HG03571 (cell line): ENCODE results near the gene TULP1.

Source experiments
- ATAC-seq: cut with Tn5 transposase; IDR thresholded peaks from one replicate; pipeline ENCODE4 v1.9.1; 2021; ENCODE audit not compliant: unreplicated experiment

Gene TULP1

DNA sequence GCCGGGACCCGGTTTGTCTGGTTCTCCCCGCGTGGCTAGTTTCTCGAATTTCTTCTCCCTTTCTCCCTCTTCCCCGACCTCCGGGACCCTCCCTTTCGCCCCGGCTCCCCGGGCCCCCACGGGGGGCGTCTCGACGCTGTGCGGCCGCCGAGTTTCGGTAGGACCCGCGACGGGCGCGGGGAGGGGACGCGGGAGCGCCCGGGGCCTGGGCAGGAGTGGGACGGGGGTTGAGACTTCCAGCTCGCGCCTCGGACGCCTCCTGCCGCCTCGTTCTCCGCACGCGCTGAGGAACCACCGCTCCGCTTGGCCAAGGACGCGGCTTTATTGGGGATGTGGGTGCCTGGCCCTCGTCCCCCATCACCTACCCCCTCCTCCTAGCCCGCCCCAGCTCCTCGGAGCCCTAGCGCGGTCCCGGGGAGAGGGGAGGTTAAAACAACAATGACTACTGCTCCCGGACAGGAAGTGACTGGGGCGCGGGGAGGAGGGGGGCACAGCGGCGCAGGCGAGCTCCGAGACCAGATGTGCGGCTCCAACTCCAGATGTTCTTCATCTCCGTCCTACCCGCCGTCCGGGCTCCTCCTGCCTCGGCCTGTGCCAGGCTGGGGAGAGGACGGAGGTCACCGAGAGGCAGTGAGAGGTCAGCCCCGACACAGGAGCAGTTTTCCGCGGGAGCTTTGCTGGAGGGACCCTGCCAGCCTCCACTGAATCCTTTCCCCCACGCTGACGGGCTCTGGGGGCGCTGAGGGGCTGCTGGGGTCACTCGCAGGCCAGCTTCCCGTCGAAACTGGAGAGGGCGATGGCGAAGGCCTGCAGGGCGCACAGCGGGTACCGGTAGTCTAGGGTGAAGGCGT is 14.9 kb downstream of the TULP1 start:
- no peak for ATAC-seq

- no peak for ATAC-seq
Measured at GRCh38 chr6:35496841-35497570, 15.7 kb downstream of the TULP1 start, which contains the start of gene TEAD3. TEAD3 (minus strand) TSS chr6:35497079.

- ATAC-seq, result no peak
Measured at GRCh38 chr6:35496036-35496840, 16.5 kb downstream of the TULP1 start.

- no peak for ATAC-seq
Measured at GRCh38 chr6:35495258-35496035, 17.2 kb downstream of the TULP1 start.

- ATAC-seq, result no peak
Measured at GRCh38 chr6:35494161-35494563, 18.5 kb downstream of the TULP1 start.

DNA sequence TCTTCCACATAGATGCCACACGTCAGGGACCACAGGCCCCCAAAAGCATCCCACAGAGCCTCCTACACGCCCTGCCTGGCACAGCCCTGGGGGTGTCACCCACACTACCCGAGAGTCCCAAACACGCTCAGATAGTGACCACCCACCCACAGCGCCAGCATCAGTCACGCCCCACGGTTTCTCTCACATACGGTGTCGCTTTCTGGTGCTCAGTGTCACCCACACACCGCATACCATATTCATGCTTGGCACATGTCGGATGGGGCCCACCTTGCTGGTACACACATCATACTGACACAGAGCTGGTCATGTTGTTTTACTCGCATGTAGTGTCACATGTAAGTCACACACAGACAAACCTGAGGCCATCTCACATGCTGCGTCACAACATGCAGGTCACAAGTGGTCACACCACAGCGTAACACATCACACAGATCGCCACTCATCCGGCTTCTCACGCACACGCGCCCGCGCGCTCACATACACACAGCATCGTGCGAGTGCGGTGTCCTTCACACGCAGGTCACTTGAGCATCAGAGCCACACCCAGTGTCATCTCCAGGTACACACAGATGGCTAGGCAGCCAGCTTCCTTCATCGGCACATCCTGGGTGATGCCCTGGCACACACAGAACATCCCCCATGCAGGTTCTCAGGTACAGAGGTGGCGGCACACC is 19.3 kb downstream of the TULP1 start:
- ATAC-seq, result no peak

DNA sequence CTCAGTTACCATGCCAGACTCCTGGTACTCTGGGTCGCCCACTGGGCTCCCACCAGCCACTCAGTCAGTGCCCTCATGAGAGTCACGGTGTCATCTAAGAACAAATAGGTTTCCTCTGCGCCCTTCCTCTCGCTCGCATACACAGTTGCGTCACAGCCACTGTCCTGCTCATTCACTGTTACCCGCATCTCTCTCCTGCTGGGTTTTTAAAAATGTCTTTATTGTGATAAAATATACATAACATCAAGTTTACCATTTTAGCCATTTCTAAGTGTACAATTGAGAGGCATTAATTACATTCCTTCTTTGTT is 19.8 kb downstream of the TULP1 start:
- ATAC-seq, result no peak

GRCh38 chr6:35492258-35492973 is 20.3 kb downstream of the TULP1 start:
- no peak for ATAC-seq

DNA sequence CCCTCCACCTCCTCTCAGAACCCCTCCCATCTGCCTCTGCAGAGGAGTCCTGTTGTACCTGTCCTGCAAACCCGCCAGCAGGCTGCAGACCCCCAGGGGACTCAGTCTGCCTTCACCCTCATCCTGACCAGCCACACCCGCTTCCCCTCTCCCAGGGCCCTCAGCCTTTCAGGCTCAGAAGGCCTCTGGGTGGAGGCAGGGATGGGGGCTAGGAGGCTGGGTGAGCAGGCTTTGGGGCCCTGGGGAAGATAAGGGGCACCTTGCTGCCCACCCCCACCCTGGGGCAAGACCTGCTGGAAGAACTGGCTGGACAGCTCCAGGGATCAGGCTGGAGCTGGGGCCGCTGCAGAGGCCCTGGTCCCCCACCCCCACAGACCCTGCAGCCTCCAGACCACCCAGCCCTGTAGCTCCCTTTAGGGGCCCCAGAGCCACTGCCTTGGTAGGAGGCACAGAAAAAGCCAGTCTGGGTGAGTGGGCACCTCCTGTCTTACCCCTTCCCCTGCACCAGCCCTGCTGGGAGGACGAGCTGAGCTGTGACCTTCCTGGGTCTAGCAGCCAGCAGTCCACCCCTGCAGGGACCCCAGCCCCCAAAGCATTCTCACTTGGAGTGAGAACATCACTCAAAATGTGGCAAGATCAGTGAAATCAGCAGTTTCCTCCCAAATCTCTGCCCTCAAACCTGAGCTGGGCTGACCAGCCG is 21.0 kb downstream of the TULP1 start:
- no peak for ATAC-seq

- no peak for ATAC-seq
Measured at GRCh38 chr6:35490821-35491557, 21.7 kb downstream of the TULP1 start.

DNA sequence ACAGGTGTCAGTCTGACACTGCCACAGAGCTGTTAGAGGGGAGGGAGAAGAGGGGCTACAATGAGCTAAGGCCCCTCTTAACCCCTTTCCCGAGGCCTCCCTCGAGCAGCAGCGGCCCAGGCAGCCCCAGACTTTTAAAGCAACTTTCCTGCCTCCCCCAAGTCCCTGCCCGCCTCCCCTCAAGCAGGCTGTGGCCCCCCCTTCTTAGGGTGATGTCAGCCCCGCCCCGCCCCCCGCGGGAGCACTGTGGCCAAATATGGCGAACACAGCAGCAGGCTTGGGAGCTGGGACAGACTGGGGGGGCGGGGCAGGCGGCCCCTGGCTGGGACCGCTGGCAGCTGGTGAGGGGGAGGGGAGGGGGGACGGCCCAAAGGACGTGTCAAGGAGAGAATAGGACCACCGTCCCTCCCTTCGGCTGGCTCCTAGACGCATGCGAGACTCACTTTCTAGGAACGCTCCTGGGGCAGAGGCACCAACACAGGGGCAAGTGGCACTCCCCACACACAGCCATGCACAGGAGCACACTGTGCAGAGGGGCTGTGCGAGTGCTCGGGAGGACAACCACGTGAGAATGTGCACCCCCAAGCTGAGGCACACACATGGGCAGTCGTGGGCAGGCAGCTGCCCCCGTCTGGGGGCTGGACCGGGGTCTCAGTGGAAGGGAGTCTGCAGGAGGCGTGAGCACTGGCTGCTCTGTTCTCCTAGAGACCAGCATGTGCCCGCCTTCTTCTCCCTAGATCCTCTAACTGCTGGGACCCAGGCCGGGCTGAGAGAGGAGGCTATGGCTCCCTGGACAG is 22.5 kb downstream of the TULP1 start:
- no peak for ATAC-seq

DNA sequence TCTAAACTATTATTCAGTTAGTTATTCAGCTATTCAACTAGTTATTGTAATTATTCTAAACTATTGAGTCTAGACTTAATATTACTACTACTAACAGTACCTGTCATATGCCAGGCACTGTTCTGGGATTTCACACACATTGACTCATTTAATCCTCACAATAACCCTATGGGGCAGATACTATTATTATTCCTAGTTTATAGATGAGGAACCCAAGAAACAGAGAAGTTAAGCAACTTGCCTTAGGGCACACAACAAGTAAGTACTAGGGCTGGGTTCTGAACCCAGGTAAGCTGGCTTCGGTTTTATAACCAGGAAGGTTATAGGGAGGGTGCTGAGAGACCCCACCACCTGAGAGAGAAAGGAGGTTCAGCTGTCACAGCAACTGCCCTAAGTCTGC is 23.6 kb downstream of the TULP1 start:
- no peak for ATAC-seq

DNA sequence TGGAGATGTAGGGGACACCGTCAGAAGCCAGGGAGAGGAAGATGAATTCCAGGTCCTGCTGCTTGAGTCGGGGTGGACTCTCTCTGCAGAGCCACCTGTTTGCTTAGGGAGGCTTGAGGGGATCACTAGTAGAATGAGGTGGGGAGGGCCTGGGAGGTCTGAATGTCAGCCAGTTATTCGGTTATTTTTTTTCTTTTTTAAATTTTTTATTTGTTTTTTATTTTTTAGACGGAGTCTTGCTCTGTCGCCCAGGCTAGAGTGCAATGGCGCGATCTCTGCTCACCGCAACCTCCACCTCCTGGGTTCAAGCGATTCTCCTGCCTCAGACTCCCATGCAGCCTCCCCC is 24.2 kb downstream of the TULP1 start:
- no peak for ATAC-seq

GRCh38 chr6:35487658-35488516 is 24.8 kb downstream of the TULP1 start:
- no peak for ATAC-seq

DNA sequence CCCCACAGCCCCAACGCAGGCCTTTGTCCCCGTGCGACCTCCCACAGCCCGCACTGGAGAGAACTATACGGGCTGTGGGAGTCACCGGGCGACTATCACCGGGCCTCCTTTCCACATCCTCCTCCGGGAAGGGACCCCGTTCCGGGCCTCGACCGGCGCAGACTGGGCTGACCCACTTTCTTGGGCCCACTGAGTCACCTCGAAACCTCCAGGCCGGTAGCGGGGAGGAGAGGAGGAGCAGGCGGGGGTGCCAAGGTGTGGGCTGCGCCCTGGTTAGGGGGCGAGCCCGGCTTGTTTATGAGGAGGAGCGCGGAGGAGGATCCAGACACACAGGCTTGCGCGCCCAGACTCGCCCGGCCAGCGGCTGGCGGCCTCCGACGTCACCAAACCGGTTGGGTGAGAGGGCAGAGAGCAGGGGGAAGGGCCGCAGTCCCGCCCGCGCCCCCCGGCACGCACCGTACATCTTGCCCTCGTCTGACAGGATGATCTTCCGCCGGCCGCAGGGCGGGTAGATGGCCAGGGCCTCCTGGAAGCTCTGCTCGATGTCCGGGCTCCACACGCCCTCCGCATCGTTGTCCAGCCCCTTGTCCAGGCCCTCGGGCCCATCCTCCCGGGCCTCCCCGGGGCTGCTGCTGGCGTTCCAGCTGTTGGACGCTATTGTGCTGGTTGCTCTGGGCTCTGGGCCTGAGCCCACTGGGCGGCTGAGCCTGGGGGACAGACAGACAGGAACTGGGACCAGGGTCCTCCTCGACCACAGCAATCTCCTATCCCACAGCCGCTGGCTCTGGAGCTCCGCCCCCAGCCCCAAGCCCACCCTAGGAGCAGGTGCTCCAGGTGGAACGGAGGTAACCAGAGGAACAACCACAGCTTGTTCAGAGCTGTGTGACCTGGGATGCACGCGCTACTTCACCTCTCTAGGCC is 26.4 kb downstream of the TULP1 start:
- no peak for ATAC-seq

- no peak for ATAC-seq
Measured at GRCh38 chr6:35485402-35485877, 27.3 kb downstream of the TULP1 start.
